Vagina (tissue), 2 donors: ENCODE data around the gene LRRC3B. TPM values are rescaled to one million over a fixed set of nuclear protein-coding genes. Genes with fewer than 3 reads are reported as not detected.

Experiments used
- DNase-seq, 2 donors: peaks; one replicate each; pipeline ENCODE4 v3.0.0-alpha.2; 2017; ENCODE audit errors: extremely low spot score in 2 of 2
- H3K27ac ChIP-seq: fragments of 200-600 bp; sonication (generic); one replicate; pipeline ENCODE4 v1.5.1; 2019
- H3K27me3 ChIP-seq: fragments of 200-600 bp; sonication (generic); one replicate; pipeline ENCODE4 v1.5.1; 2019
- H3K36me3 ChIP-seq, 2 donors: fragments of 200-600 bp; sonication (generic); one replicate each; pipeline ENCODE4 v1.5.1; 2017 to 2019
- H3K4me1 ChIP-seq: fragments of 200-600 bp; sonication (generic); one replicate; pipeline ENCODE4 v1.5.1; 2019
- H3K4me3 ChIP-seq, 2 donors: fragments of 200-600 bp; sonication (generic); 1 replicate in 1 of 2; 2 replicates in 1 of 2; pipeline ENCODE4 v1.5.1; 2016 to 2019
- H3K9me3 ChIP-seq: fragments of 200-600 bp; sonication (generic); one replicate; pipeline ENCODE4 v1.5.1; 2019
- CTCF ChIP-seq, 3 experiments: fragments of 450-650 bp in 2 of 3; fragments of 200-600 bp in 1 of 3; sonication (generic) in 1 of 3; IDR thresholded peaks; one replicate each; pipeline ENCODE4 v1.5.1; 2017 to 2019; ENCODE audit warnings: antibody characterized with exemption in 3 of 3, mild to moderate bottlenecking in 2 of 3, moderate library complexity in 2 of 3
- POLR2A ChIP-seq, 2 donors: fragments of 450-650 bp; IDR thresholded peaks; one replicate each; pipeline ENCODE4 v1.6.1; 2017; ENCODE audit warnings: antibody characterized with exemption in 2 of 2, mild to moderate bottlenecking in 2 of 2, moderate library complexity in 2 of 2
- POLR2AphosphoS5 ChIP-seq, 2 donors: sonication (generic); formaldehyde crosslinking; IDR thresholded peaks; one replicate each; pipeline ENCODE4 v1.9.0; 2017; ENCODE audit warnings: antibody characterized with exemption in 2 of 2, mild to moderate bottlenecking in 2 of 2, low read depth in 1 of 2; ENCODE audit not compliant: insufficient read depth in 1 of 2
- intact Hi-C: fragments of 100-400 bp; cut with DNase I; formaldehyde crosslinking; loops from one replicate; pipeline ENCODE4 v1.15.1; 2023
- total RNA-seq: library from RNA; depleted of rRNA; stranded (reverse); fragments of >200 nt; gene quantifications from one replicate; pipeline ENCODE4 v1.2.3, GENCODE V29; 2016

LRRC3B gene
- total RNA-seq, 1 donor from 2014 or later = 0.74 TPM

GRCh38 chr3:26639339-26639738 lies 16.8 kb downstream of the LRRC3B start:
- DNase-seq = no peak
- Histone ChIP-seq H3K27me3 (no peaks in the 10 kb centered on the region), H3K36me3 (no peaks in the 10 kb centered on the region), H3K9me3 (no peaks in the 10 kb centered on the region), H3K4me3 (no peak overlapping the region), H3K4me1 (no peaks in the 10 kb centered on the region), H3K27ac (no peak overlapping the region)
- intact Hi-C loops = no loop called here
- TF ChIP-seq CTCF (IDR thresholded peaks at IDR 0.05) (no peak), POLR2A (IDR thresholded peaks at IDR 0.05) (no peak), POLR2AphosphoS5 (IDR thresholded peaks at IDR 0.05; ENCODE audit: insufficient read depth in 1 of 2, low read depth in 1 of 2) (no peak)

GRCh38 chr3:26647078-26647477 lies 24.5 kb downstream of the LRRC3B start:
- Histone ChIP-seq H3K9me3 (no peaks in the 10 kb centered on the region), H3K36me3 (no peaks in the 10 kb centered on the region), H3K27ac (no peak overlapping the region), H3K4me1 (no peaks in the 10 kb centered on the region), H3K4me3 (no peak overlapping the region), H3K27me3 (no peaks in the 10 kb centered on the region)
- intact Hi-C loops = no loop called here
- DNase-seq = no peak
- no peak for TF ChIP-seq POLR2AphosphoS5 (IDR thresholded peaks at IDR 0.05; ENCODE audit: insufficient read depth in 1 of 2, low read depth in 1 of 2)
- no peak for TF ChIP-seq CTCF (IDR thresholded peaks at IDR 0.05)
- no peak for TF ChIP-seq POLR2A (IDR thresholded peaks at IDR 0.05)

GRCh38 chr3:26648461-26648860 lies 25.9 kb downstream of the LRRC3B start:
- H3K27me3 ChIP-seq = no peaks in the 10 kb centered on the region
- TF ChIP-seq POLR2A (IDR thresholded peaks at IDR 0.05) (no peak), POLR2AphosphoS5 (IDR thresholded peaks at IDR 0.05; ENCODE audit: insufficient read depth in 1 of 2, low read depth in 1 of 2) (no peak), CTCF (IDR thresholded peaks at IDR 0.05) (no peak)
- no peak for DNase-seq
- intact Hi-C loops = no loop called here
- no peaks in the 10 kb centered on the region for H3K36me3 ChIP-seq
- H3K27ac ChIP-seq = no peak overlapping the region
- no peak overlapping the region for H3K4me3 ChIP-seq
- no peaks in the 10 kb centered on the region for H3K9me3 ChIP-seq
- no peaks in the 10 kb centered on the region for H3K4me1 ChIP-seq

GRCh38 chr3:26652164-26652563 lies 29.6 kb downstream of the LRRC3B start:
- Histone ChIP-seq H3K4me1 (no peaks in the 10 kb centered on the region), H3K27me3 (no peaks in the 10 kb centered on the region), H3K4me3 (no peak overlapping the region), H3K36me3 (no peaks in the 10 kb centered on the region), H3K27ac (no peak overlapping the region), H3K9me3 (no peaks in the 10 kb centered on the region)
- no peak for DNase-seq
- intact Hi-C loops = no loop called here
- no peak for TF ChIP-seq POLR2AphosphoS5 (IDR thresholded peaks at IDR 0.05; ENCODE audit: insufficient read depth in 1 of 2, low read depth in 1 of 2)
- no peak for TF ChIP-seq CTCF (IDR thresholded peaks at IDR 0.05)
- TF ChIP-seq POLR2A (IDR thresholded peaks at IDR 0.05) = no peak

- H3K27ac ChIP-seq = no peak overlapping the region
- no peak for TF ChIP-seq POLR2A (IDR thresholded peaks at IDR 0.05)
- TF ChIP-seq POLR2AphosphoS5 (IDR thresholded peaks at IDR 0.05; ENCODE audit: insufficient read depth in 1 of 2, low read depth in 1 of 2) = no peak
- no peak for TF ChIP-seq CTCF (IDR thresholded peaks at IDR 0.05)
- no peaks in the 10 kb centered on the region for H3K4me1 ChIP-seq
- no peak for DNase-seq
- H3K9me3 ChIP-seq = no peaks in the 10 kb centered on the region
- H3K36me3 ChIP-seq = no peaks in the 10 kb centered on the region
- H3K27me3 ChIP-seq = no peaks in the 10 kb centered on the region
- intact Hi-C loops = no loop called here
- H3K4me3 ChIP-seq = no peak overlapping the region
Measured at GRCh38 chr3:26653811-26654425, 31.3 kb downstream of the LRRC3B start.
